SU-DHL-6 (cell line): ENCODE data around the gene APOBEC3B.
"Not testable (repeated sequence)": the region's sequence is repeated elsewhere in the genome, so short reads cannot be mapped to it uniquely, and the experiment has no call there.

Experiments
- H2AFZ ChIP-seq: fragments of 200-600 bp; sonication (generic); 2 replicates; pipeline ENCODE4 v1.6.1; 2014; ENCODE audit warnings: low read depth, mild to moderate bottlenecking, moderate library complexity, mixed read lengths, antibody characterized with exemption, low read length; ENCODE audit not compliant: severe bottlenecking
- H3F3A ChIP-seq: fragments of 200-600 bp; shearing (Covaris generic); 2 replicates; pipeline ENCODE4 v1.6.0; 2016; ENCODE audit warnings: antibody characterized with exemption, mild to moderate bottlenecking; ENCODE audit not compliant: insufficient read depth
- H3K27ac ChIP-seq: fragments of 200-600 bp; sonication (generic); 2 replicates; pipeline ENCODE4 v1.5.1; 2016; ENCODE audit warnings: low read depth, mild to moderate bottlenecking, low read length, moderate library complexity, mixed read lengths
- H3K27me3 ChIP-seq: fragments of 200-600 bp; sonication (generic), shearing (Covaris generic); 2 replicates; pipeline ENCODE4 v1.6.0; 2014; ENCODE audit warnings: mild to moderate bottlenecking, low read length
- H3K36me3 ChIP-seq: fragments of 200-600 bp; sonication (generic); 2 replicates; pipeline ENCODE4 v1.6.1; 2014; ENCODE audit warnings: mild to moderate bottlenecking, low read length, mixed read lengths
- H3K4me2 ChIP-seq: fragments of 300-600, 200-600 bp; shearing (Covaris generic), sonication (generic); 2 replicates; pipeline ENCODE4 v1.6.0; 2014; ENCODE audit warnings: low read length, low read depth, mild to moderate bottlenecking; ENCODE audit not compliant: poor library complexity, severe bottlenecking
- H3K4me3 ChIP-seq: fragments of 200-600 bp; sonication (generic); 2 replicates; pipeline ENCODE4 v1.5.1; 2014; ENCODE audit warnings: antibody characterized with exemption, low read length, mild to moderate bottlenecking, mixed read lengths; ENCODE audit not compliant: insufficient read depth, poor library complexity, severe bottlenecking
- H3K79me2 ChIP-seq: fragments of 200-600 bp; sonication (generic); 2 replicates; pipeline ENCODE4 v1.6.1; 2014; ENCODE audit warnings: mild to moderate bottlenecking, low read length, moderate library complexity; ENCODE audit not compliant: insufficient read depth
- H3K9ac ChIP-seq: fragments of 200-600 bp; sonication (generic); 2 replicates; pipeline ENCODE4 v1.7.0; 2014; ENCODE audit warnings: mild to moderate bottlenecking, low read length
- H3K9me2 ChIP-seq: fragments of 200-600 bp; sonication (generic); replicated peaks from 2 replicates; pipeline ENCODE4 v1.6.1; 2014; ENCODE audit warnings: low read length; ENCODE audit not compliant: insufficient read depth
- H3K9me3 ChIP-seq: fragments of 200-600 bp; sonication (generic); 2 replicates; pipeline ENCODE4 v1.6.1; 2014; ENCODE audit warnings: low read length, mixed read lengths; ENCODE audit not compliant: insufficient read depth
- H4K20me1 ChIP-seq: fragments of 200-600 bp; sonication (generic); 2 replicates; pipeline ENCODE4 v1.6.1; 2014; ENCODE audit warnings: low read depth, mild to moderate bottlenecking, antibody characterized with exemption, low read length, moderate library complexity, mixed read lengths
- EZH2phosphoT487 ChIP-seq: fragments of 200-600 bp; sonication (generic), shearing (Covaris generic); conservative IDR thresholded peaks from 2 replicates; pipeline ENCODE4 v1.6.1; 2018; ENCODE audit warnings: mild to moderate bottlenecking, antibody characterized with exemption, low read length, moderate library complexity, mixed read lengths
- TF ChIP-seq, protein P1 (sequence below): fragments of 200-600 bp; sonication (generic); IDR thresholded peaks from one replicate; pipeline ENCODE4 v1.5.1; 2017; ENCODE audit warnings: antibody characterized with exemption, mild to moderate bottlenecking, low read length, moderate library complexity; ENCODE audit not compliant: insufficient read depth, poor library complexity, severe bottlenecking

APOBEC3B gene

DNA sequence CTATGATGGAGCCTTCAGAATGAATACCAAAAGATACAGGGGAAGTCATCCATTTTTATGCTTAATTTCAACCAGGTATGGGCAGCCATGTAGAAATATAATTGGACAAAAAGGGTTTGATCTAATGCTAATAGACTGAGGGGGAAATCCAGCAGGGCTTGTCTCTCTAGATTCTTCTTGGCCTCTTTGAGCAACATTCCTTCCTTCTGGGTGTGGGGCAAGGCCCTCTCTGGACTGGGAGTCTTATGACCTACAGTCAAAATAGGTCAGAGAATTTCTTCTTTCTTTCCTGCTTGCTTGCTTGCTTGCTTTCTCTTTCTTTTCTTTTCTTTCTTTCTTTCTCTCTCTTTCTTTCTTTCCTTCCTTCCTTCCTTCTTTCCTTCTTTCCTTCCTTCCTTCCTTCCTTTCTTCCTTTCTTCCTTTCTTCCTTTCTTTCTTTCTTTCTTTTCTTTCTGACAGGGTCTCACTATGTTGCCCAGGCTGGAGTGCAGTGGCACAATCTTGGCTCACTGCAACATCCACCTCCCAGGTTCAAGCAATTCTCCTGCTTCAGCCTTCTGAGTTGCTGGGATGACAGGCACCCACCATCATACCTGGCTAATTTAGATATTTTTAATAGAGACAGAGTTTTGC, 36.3 kb upstream of the APOBEC3B start:
- H3K9ac ChIP-seq, H3K27me3 ChIP-seq, H3K36me3 ChIP-seq, H3K9me2 ChIP-seq, H3K9me3 ChIP-seq, H4K20me1 ChIP-seq, H3K4me3 ChIP-seq, H2AFZ ChIP-seq, H3K79me2 ChIP-seq, H3F3A ChIP-seq, H3K4me2 ChIP-seq, H3K27ac ChIP-seq: not testable (repeated sequence)

DNA sequence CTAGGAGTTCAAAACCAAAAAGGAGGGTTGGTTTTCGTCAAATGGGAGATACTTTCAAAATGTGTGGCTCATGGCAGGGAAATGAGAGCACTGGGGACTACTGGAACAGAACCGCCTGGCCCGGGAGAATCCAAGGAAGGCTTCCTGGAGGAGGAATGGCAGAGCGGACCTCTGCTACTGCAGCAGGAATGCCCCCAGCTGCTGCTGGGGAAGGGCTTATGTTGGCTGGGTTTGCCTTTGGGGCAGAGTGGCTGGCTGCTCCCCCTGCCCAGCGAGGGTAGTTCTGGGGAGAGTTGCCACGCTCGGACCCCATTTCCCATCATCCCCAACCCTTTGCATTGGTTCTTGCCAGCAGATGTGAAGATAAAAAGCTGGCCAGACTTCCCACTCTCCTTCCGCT, 35.4 kb upstream of the APOBEC3B start:
- Histone ChIP-seq H3K36me3 (no peaks in the 10 kb centered on the region), H3K27ac (no peak overlapping the region), H3K27me3 (no peaks in the 10 kb centered on the region), H3K4me3 (no peak overlapping the region), H3K79me2 (no peaks in the 10 kb centered on the region), H3K9me2 (no peaks in the 10 kb centered on the region), H4K20me1 (no peaks in the 10 kb centered on the region), H3K9me3 (no peaks in the 10 kb centered on the region), H2AFZ (no peak overlapping the region), H3F3A (no peaks in the 10 kb centered on the region), H3K4me2 (no peak overlapping the region), H3K9ac (no peak overlapping the region)
- TF ChIP-seq EZH2phosphoT487, result no peak
- TF ChIP-seq, protein P1, sequence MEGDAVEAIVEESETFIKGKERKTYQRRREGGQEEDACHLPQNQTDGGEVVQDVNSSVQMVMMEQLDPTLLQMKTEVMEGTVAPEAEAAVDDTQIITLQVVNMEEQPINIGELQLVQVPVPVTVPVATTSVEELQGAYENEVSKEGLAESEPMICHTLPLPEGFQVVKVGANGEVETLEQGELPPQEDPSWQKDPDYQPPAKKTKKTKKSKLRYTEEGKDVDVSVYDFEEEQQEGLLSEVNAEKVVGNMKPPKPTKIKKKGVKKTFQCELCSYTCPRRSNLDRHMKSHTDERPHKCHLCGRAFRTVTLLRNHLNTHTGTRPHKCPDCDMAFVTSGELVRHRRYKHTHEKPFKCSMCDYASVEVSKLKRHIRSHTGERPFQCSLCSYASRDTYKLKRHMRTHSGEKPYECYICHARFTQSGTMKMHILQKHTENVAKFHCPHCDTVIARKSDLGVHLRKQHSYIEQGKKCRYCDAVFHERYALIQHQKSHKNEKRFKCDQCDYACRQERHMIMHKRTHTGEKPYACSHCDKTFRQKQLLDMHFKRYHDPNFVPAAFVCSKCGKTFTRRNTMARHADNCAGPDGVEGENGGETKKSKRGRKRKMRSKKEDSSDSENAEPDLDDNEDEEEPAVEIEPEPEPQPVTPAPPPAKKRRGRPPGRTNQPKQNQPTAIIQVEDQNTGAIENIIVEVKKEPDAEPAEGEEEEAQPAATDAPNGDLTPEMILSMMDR, result no peak

DNA sequence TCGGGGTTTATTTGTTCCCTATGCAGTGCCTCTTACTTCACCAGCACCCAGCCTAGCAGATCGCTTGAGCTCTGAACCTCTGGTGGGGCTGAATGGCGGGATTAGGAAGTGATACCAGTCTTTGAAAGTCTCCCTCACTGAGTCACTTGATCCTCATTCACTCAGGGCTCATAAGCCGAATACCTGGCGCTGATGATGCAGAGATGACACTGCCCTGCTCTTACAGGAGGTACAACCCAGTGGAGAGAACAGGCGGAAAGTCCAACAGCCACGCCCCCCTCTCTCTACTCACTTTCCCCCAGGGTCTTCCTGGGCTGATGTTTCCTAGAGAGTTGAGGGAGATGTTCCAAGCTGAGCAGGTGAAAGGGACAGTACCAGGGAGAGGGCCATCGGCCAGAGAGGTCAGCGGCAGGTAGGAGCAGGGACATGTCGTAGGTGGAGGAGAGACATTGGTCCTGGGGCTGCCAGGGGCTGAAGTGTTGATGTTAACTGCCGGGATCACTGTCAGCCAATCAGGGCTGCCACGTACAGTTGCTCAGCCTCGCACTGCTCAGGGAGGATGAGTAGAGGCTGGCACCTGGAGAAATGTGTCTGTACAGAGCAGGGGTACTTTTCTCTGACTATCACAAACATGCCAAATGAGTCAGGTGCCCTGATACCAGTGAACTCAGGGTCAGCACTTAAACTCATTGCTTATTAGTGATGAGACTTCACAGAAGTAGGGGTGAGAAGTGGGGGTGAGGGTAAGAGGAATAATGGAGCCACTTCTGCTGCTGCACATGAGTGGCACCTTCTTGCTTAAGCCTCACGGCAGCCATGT, 34.6 kb upstream of the APOBEC3B start:
- Histone ChIP-seq H3K27me3 (no peaks in the 10 kb centered on the region), H4K20me1 (no peaks in the 10 kb centered on the region), H3K9ac (no peak overlapping the region), H3K4me2 (no peak overlapping the region), H3K4me3 (no peak overlapping the region), H3K36me3 (no peaks in the 10 kb centered on the region), H3K9me2 (no peaks in the 10 kb centered on the region), H3K79me2 (no peaks in the 10 kb centered on the region), H3K27ac (no peak overlapping the region), H3F3A (no peaks in the 10 kb centered on the region), H2AFZ (no peak overlapping the region), H3K9me3 (no peaks in the 10 kb centered on the region)
- TF ChIP-seq, protein P1, result no peak
- TF ChIP-seq EZH2phosphoT487, result no peak
